ENCODE data around the gene RNF103. TPM values are rescaled to one million over a fixed set of nuclear protein-coding genes. Genes with fewer than 3 reads are reported as not detected.

RNF103 gene
- total RNA-seq, 1 experiment from 2014 or later: 16.1 TPM

- TF ChIP-seq ZBTB33 (IDR thresholded peaks at IDR 0.05; ENCODE audit: extremely low read depth, insufficient replicate concordance, low read length) (no peak), EGR1 (IDR thresholded peaks at IDR 0.05; ENCODE audit: low read depth) (no peak), POLR2AphosphoS5 (IDR thresholded peaks at IDR 0.05; ENCODE audit: low read depth, low read length) (no peak), FOSL1 (IDR thresholded peaks at IDR 0.05; ENCODE audit: low read depth) (no peak), POLR2A (IDR thresholded peaks at IDR 0.05; ENCODE audit: borderline replicate concordance, extremely low read depth, insufficient read depth, insufficient read length) (no peak), CBX3 (IDR thresholded peaks at IDR 0.05; ENCODE audit: low read depth) (no peak), JUND (IDR thresholded peaks at IDR 0.05) (no peak), ZFX (IDR thresholded peaks at IDR 0.05) (no peak), MAX (IDR thresholded peaks at IDR 0.05) (no peak)
Observed at GRCh38 chr2:86646329-86646728, 22.7 kb upstream of the RNF103 start (continued).

GRCh38 chr2:86645752-86646151, 22.1 kb upstream of the RNF103 start:
- DNase-seq (ENCODE audit: low read depth, low spot score): no peak
- ChIA-PET RAD21 (ENCODE audit: low non-redundant PET in 1 of 2, low total read pairs in 2 of 2, uncharacterized antibody in 2 of 2, unreplicated experiment in 2 of 2) (no interaction called here), CTCF (no interaction called here), POLR2A (no interaction called here)
- Histone ChIP-seq H3K27me3 (ENCODE audit: insufficient read depth, low read length) (no peaks in the 10 kb centered on the region), H2AFZ (ENCODE audit: low read depth, low read length, poor library complexity, severe bottlenecking) (no peak overlapping the region), H3K79me2 (ENCODE audit: insufficient read depth, low read length) (no peaks in the 10 kb centered on the region), H3K36me3 (ENCODE audit: control insufficient read depth in 1 of 2, insufficient read depth in 2 of 2, low read length in 2 of 2) (no peaks in the 10 kb centered on the region), H3K4me3 (replicated peaks in 1 of 2; ENCODE audit: low read depth in 1 of 2, low read length in 2 of 2) (no peak overlapping the region), H3K4me2 (ENCODE audit: low read length) (no peak overlapping the region), H3K9me3 (ENCODE audit: control insufficient read depth in 1 of 2, insufficient read depth in 1 of 2, low read depth in 1 of 2, low read length in 2 of 2) (no peaks in the 10 kb centered on the region), H3K27ac (ENCODE audit: low read depth, low read length) (no peak overlapping the region), H4K20me1 (ENCODE audit: insufficient read depth) (no peaks in the 10 kb centered on the region), H3K9me2 (ENCODE audit: insufficient read depth) (no peaks in the 10 kb centered on the region), H3K9ac (ENCODE audit: low read length) (no peak overlapping the region), H3K4me1 (ENCODE audit: control insufficient read depth in 1 of 2, insufficient read depth in 2 of 2, low read length in 2 of 2) (no peaks in the 10 kb centered on the region)
- TF ChIP-seq RAD21 (IDR thresholded peaks at IDR 0.05; ENCODE audit: low read depth) (no peak), TCF7L2 (IDR thresholded peaks at IDR 0.05; ENCODE audit: borderline replicate concordance, extremely low read depth, insufficient read depth, insufficient read length) (no peak), EZH2phosphoT487 (IDR thresholded peaks at IDR 0.05; ENCODE audit: borderline replicate concordance) (no peak), MAX (IDR thresholded peaks at IDR 0.05) (no peak), POLR2A (IDR thresholded peaks at IDR 0.05; ENCODE audit: borderline replicate concordance, extremely low read depth, insufficient read depth, insufficient read length) (no peak), EGR1 (IDR thresholded peaks at IDR 0.05; ENCODE audit: low read depth) (no peak), FOSL1 (IDR thresholded peaks at IDR 0.05; ENCODE audit: low read depth) (no peak), ZFX (IDR thresholded peaks at IDR 0.05) (no peak), SIN3A (IDR thresholded peaks at IDR 0.05; ENCODE audit: low read depth) (no peak), CTCF (IDR thresholded peaks at IDR 0.05 in 2 of 3, conservative IDR thresholded peaks at IDR 0.05 in 1 of 3; ENCODE audit: borderline replicate concordance in 1 of 3, insufficient read depth in 1 of 3, low read depth in 2 of 3, low read length in 2 of 3) (no peak), POLR2AphosphoS5 (IDR thresholded peaks at IDR 0.05; ENCODE audit: low read depth, low read length) (no peak), SP1 (IDR thresholded peaks at IDR 0.05; ENCODE audit: low read depth) (no peak), ZBTB33 (IDR thresholded peaks at IDR 0.05; ENCODE audit: extremely low read depth, insufficient replicate concordance, low read length) (no peak)
- no TSS peak for BruUV-seq (replicated peaks)
- intact Hi-C loops (cut with micrococcal nuclease): no loop called here
- no peak for ATAC-seq
